GM23338 (cell line): ENCODE data around the gene RABGAP1L. TPM values are rescaled to one million over a fixed set of nuclear protein-coding genes. Genes with fewer than 3 reads are reported as not detected.

Source experiments
- ATAC-seq: fragments of 200-7000 bp; cut with Tn5 transposase; 3 replicates; pipeline ENCODE4 v1.9.1; 2020
- DNase-seq: peaks from one replicate; pipeline ENCODE4 v3.0.0-alpha.2; 2015; ENCODE audit warnings: low spot score
- H2AFZ ChIP-seq: fragments of 200-600 bp; sonication (generic); 2 replicates; pipeline ENCODE4 v1.8.0; 2016; ENCODE audit warnings: antibody characterized with exemption, mild to moderate bottlenecking, moderate library complexity
- H3F3A ChIP-seq: fragments of 200-600 bp; sonication (generic); replicated peaks from 2 replicates; pipeline ENCODE4 v1.8.0; 2017; ENCODE audit warnings: antibody characterized with exemption, mixed run types, low read depth
- H3K27ac ChIP-seq: fragments of 200-600 bp; sonication (generic); 2 replicates; pipeline ENCODE4 v1.6.1; 2016; ENCODE audit warnings: low read depth
- H3K27me3 ChIP-seq: fragments of 200-600 bp; sonication (generic); 2 replicates; pipeline ENCODE4 v1.8.0; 2016; ENCODE audit warnings: mild to moderate bottlenecking, mixed run types, moderate library complexity; ENCODE audit not compliant: insufficient read depth
- H3K36me3 ChIP-seq: fragments of 200-600 bp; sonication (generic); 2 replicates; pipeline ENCODE4 v1.8.0; 2016; ENCODE audit warnings: mild to moderate bottlenecking; ENCODE audit not compliant: insufficient read depth
- H3K4me1 ChIP-seq: fragments of 200-600 bp; sonication (generic); 2 replicates; pipeline ENCODE4 v1.8.0; 2016; ENCODE audit warnings: mild to moderate bottlenecking, moderate library complexity; ENCODE audit not compliant: insufficient read depth
- H3K4me2 ChIP-seq: fragments of 200-600 bp; sonication (generic); 2 replicates; pipeline ENCODE4 v1.7.1; 2017; ENCODE audit warnings: mixed run types
- H3K4me3 ChIP-seq: fragments of 200-600 bp; sonication (generic); 2 replicates; pipeline ENCODE4 v1.6.1; 2016; ENCODE audit warnings: mixed run types
- H3K79me2 ChIP-seq: fragments of 200-600 bp; sonication (generic); replicated peaks from 2 replicates; pipeline ENCODE4 v1.8.0; 2017; ENCODE audit warnings: mild to moderate bottlenecking; ENCODE audit not compliant: insufficient read depth
- H3K9me2 ChIP-seq: fragments of 200-600 bp; sonication (generic); 2 replicates; pipeline ENCODE4 v1.8.0; 2017; ENCODE audit not compliant: insufficient read depth
- H4K20me1 ChIP-seq: fragments of 200-600 bp; sonication (generic); replicated peaks from 2 replicates; pipeline ENCODE4 v1.8.0; 2017; ENCODE audit warnings: mild to moderate bottlenecking; ENCODE audit not compliant: insufficient read depth
- H3K27ac Mint-ChIP-seq: 2 replicates; pipeline ENCODE4 v1.8.0; 2020; ENCODE audit warnings: inconsistent platforms, mild to moderate bottlenecking, moderate library complexity, mixed read lengths
- H3K27me3 Mint-ChIP-seq: 3 replicates; pipeline ENCODE4 v1.8.0; 2022; ENCODE audit warnings: low read depth, mild to moderate bottlenecking, moderate library complexity, mixed read lengths, inconsistent platforms; ENCODE audit not compliant: insufficient read depth, poor library complexity
- H3K36me3 Mint-ChIP-seq: 3 replicates; pipeline ENCODE4 v1.8.0; 2021; ENCODE audit warnings: low read depth, mild to moderate bottlenecking, inconsistent platforms, moderate library complexity, mixed read lengths
- H3K4me1 Mint-ChIP-seq: 3 replicates; pipeline ENCODE4 v1.8.0; 2020; ENCODE audit warnings: mild to moderate bottlenecking, inconsistent platforms, mixed read lengths
- H3K4me3 Mint-ChIP-seq: 3 replicates; pipeline ENCODE4 v1.8.0; 2021; ENCODE audit warnings: moderate library complexity, mild to moderate bottlenecking, inconsistent platforms, mixed read lengths
- H3K9me3 Mint-ChIP-seq: 3 replicates; pipeline ENCODE4 v1.8.0; 2020; ENCODE audit warnings: moderate library complexity, mild to moderate bottlenecking, inconsistent platforms, mixed read lengths
- CREB1 ChIP-seq: fragments of 250-450 bp; sonication (Bioruptor Pico); IDR thresholded peaks from 2 replicates; pipeline ENCODE4 v1.5.0; 2020; ENCODE audit warnings: low read depth, mild to moderate bottlenecking, moderate library complexity
- ETS1 ChIP-seq: IDR thresholded peaks from 2 replicates; pipeline ENCODE4 v1.6.1; 2016; ENCODE audit warnings: antibody characterized with exemption
- EZH2 ChIP-seq: fragments of 200-600 bp; sonication (generic); IDR thresholded peaks from one replicate; pipeline ENCODE4 v1.8.0; 2017; ENCODE audit warnings: antibody characterized with exemption, mild to moderate bottlenecking, low read depth; ENCODE audit not compliant: unreplicated experiment
- EZH2phosphoT487 ChIP-seq: fragments of 200-600 bp; sonication (generic); IDR thresholded peaks from one replicate; pipeline ENCODE4 v1.8.1; 2018; ENCODE audit warnings: antibody characterized with exemption; ENCODE audit not compliant: unreplicated experiment
- JUNB ChIP-seq: IDR thresholded peaks from one replicate; pipeline ENCODE4 v1.6.1; 2016; ENCODE audit warnings: antibody characterized with exemption; ENCODE audit not compliant: unreplicated experiment
- NANOG ChIP-seq: IDR thresholded peaks from 2 replicates; pipeline ENCODE4 v1.6.1; 2016; ENCODE audit warnings: antibody characterized with exemption, borderline replicate concordance
- POLR2AphosphoS5 ChIP-seq: IDR thresholded peaks from 2 replicates; pipeline ENCODE4 v1.6.1; 2016; ENCODE audit warnings: antibody characterized with exemption, low read depth
- STAT1 ChIP-seq: IDR thresholded peaks from one replicate; pipeline ENCODE4 v1.6.1; 2016; ENCODE audit warnings: antibody characterized with exemption; ENCODE audit not compliant: unreplicated experiment
- ZNF114 ChIP-seq: fragments of 250-450 bp; sonication (Bioruptor Pico); IDR thresholded peaks from 2 replicates; pipeline ENCODE4 v1.5.0; 2020; ENCODE audit warnings: mild to moderate bottlenecking, moderate library complexity
- ZNF331 ChIP-seq: fragments of 250-450 bp; sonication (Bioruptor Pico); IDR thresholded peaks from 2 replicates; pipeline ENCODE4 v1.5.0; 2020; ENCODE audit warnings: low read depth, mild to moderate bottlenecking, moderate library complexity
- polyA plus RNA-seq: library from polyadenylated mRNA; unstranded; fragments of >200 nt; fragmentation: Nextera tagmentation; extraction: Ambion mirVana; gene quantifications from 2 replicates; pipeline ENCODE4 v1.2.1, GENCODE V29; 2016
- total RNA-seq: library from RNA; depleted of rRNA; stranded (reverse); fragments of >200 nt; shearing (Covaris generic); gene quantifications from 2 replicates; pipeline ENCODE4 v1.2.3, GENCODE V29; 2014
- TF ChIP-seq, protein P1 (sequence below): fragments of 250-450 bp; sonication (Bioruptor Pico); IDR thresholded peaks from 2 replicates; pipeline ENCODE4 v1.5.0; 2020; ENCODE audit warnings: mild to moderate bottlenecking, moderate library complexity
- TF ChIP-seq, protein P2 (sequence below), 2 experiments: fragments of 200-600 bp in 1 of 2; sonication (generic) in 1 of 2; conservative IDR thresholded peaks; 2 replicates each; pipeline versions ENCODE4 v1.5.1 to v1.6.1; 2016 to 2017; ENCODE audit warnings: antibody characterized with exemption in 2 of 2, low read depth in 2 of 2, mild to moderate bottlenecking in 2 of 2, moderate library complexity in 1 of 2

RABGAP1L gene
- total and polyA plus RNA-seq, 2 experiments from 2014 or later, result 83.2 to 136 TPM

- H3K4me1 Mint-ChIP-seq, result no peaks in the 10 kb centered on the region
- Histone ChIP-seq H4K20me1 (no peaks in the 10 kb centered on the region), H3K79me2 (no peaks in the 10 kb centered on the region), H3F3A (no peaks in the 10 kb centered on the region), H3K36me3 (peaks cover 9% of the 10 kb centered on the region; the same call in 1 of the 2 replicates), H3K27ac (no peak overlapping the region), H3K4me1 (no peaks in the 10 kb centered on the region), H3K27me3 (no peaks in the 10 kb centered on the region), H3K4me2 (no peak overlapping the region), H3K4me3 (no peak overlapping the region), H3K9me2 (peaks cover 2% of the 10 kb centered on the region; the same call in 1 of the 2 replicates), H2AFZ (no peak overlapping the region)
- no peak overlapping the region for H3K27ac Mint-ChIP-seq
- H3K9me3 Mint-ChIP-seq, result peaks cover 43% of the 10 kb centered on the region
- DNase-seq (no peak), ATAC-seq (no peak)
- H3K4me3 Mint-ChIP-seq, result no peak overlapping the region
- no peak for TF ChIP-seq ZNF331 (CRISPR knock-in tag)
- no peak for TF ChIP-seq EZH2
- TF ChIP-seq ETS1, result no peak
- no peak for TF ChIP-seq NANOG
- no peak for TF ChIP-seq POLR2AphosphoS5
- TF ChIP-seq ZNF114 (CRISPR knock-in tag), result no peak
- TF ChIP-seq JUNB, result no peak
- TF ChIP-seq, protein P1, sequence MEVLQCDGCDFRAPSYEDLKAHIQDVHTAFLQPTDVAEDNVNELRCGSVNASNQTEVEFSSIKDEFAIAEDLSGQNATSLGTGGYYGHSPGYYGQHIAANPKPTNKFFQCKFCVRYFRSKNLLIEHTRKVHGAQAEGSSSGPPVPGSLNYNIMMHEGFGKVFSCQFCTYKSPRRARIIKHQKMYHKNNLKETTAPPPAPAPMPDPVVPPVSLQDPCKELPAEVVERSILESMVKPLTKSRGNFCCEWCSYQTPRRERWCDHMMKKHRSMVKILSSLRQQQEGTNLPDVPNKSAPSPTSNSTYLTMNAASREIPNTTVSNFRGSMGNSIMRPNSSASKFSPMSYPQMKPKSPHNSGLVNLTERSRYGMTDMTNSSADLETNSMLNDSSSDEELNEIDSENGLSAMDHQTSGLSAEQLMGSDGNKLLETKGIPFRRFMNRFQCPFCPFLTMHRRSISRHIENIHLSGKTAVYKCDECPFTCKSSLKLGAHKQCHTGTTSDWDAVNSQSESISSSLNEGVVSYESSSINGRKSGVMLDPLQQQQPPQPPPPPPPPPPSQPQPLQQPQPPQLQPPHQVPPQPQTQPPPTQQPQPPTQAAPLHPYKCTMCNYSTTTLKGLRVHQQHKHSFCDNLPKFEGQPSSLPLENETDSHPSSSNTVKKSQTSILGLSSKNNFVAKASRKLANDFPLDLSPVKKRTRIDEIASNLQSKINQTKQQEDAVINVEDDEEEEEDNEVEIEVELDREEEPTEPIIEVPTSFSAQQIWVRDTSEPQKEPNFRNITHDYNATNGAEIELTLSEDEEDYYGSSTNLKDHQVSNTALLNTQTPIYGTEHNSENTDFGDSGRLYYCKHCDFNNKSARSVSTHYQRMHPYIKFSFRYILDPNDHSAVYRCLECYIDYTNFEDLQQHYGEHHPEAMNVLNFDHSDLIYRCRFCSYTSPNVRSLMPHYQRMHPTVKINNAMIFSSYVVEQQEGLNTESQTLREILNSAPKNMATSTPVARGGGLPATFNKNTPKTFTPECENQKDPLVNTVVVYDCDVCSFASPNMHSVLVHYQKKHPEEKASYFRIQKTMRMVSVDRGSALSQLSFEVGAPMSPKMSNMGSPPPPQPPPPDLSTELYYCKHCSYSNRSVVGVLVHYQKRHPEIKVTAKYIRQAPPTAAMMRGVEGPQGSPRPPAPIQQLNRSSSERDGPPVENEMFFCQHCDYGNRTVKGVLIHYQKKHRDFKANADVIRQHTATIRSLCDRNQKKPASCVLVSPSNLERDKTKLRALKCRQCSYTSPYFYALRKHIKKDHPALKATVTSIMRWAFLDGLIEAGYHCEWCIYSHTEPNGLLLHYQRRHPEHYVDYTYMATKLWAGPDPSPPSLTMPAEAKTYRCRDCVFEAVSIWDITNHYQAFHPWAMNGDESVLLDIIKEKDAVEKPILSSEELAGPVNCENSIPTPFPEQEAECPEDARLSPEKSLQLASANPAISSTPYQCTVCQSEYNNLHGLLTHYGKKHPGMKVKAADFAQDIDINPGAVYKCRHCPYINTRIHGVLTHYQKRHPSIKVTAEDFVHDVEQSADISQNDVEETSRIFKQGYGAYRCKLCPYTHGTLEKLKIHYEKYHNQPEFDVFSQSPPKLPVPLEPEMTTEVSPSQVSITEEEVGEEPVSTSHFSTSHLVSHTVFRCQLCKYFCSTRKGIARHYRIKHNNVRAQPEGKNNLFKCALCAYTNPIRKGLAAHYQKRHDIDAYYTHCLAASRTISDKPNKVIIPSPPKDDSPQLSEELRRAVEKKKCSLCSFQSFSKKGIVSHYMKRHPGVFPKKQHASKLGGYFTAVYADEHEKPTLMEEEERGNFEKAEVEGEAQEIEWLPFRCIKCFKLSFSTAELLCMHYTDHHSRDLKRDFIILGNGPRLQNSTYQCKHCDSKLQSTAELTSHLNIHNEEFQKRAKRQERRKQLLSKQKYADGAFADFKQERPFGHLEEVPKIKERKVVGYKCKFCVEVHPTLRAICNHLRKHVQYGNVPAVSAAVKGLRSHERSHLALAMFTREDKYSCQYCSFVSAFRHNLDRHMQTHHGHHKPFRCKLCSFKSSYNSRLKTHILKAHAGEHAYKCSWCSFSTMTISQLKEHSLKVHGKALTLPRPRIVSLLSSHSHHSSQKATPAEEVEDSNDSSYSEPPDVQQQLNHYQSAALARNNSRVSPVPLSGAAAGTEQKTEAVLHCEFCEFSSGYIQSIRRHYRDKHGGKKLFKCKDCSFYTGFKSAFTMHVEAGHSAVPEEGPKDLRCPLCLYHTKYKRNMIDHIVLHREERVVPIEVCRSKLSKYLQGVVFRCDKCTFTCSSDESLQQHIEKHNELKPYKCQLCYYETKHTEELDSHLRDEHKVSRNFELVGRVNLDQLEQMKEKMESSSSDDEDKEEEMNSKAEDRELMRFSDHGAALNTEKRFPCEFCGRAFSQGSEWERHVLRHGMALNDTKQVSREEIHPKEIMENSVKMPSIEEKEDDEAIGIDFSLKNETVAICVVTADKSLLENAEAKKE (CRISPR knock-in tag), result no peak
- TF ChIP-seq EZH2phosphoT487, result no peak
- TF ChIP-seq, protein P2, sequence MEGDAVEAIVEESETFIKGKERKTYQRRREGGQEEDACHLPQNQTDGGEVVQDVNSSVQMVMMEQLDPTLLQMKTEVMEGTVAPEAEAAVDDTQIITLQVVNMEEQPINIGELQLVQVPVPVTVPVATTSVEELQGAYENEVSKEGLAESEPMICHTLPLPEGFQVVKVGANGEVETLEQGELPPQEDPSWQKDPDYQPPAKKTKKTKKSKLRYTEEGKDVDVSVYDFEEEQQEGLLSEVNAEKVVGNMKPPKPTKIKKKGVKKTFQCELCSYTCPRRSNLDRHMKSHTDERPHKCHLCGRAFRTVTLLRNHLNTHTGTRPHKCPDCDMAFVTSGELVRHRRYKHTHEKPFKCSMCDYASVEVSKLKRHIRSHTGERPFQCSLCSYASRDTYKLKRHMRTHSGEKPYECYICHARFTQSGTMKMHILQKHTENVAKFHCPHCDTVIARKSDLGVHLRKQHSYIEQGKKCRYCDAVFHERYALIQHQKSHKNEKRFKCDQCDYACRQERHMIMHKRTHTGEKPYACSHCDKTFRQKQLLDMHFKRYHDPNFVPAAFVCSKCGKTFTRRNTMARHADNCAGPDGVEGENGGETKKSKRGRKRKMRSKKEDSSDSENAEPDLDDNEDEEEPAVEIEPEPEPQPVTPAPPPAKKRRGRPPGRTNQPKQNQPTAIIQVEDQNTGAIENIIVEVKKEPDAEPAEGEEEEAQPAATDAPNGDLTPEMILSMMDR (conservative IDR thresholded peaks at IDR 0.05; ENCODE audit: low read depth in 2 of 2), result no peak
- TF ChIP-seq STAT1, result no peak
- TF ChIP-seq CREB1 (CRISPR knock-in tag), result no peak
- peaks cover 36% of the 10 kb centered on the region for H3K36me3 Mint-ChIP-seq
- no peaks in the 10 kb centered on the region for H3K27me3 Mint-ChIP-seq
These were observed 167.0 kb downstream of the RABGAP1L start for GRCh38 chr1:174326278-174326677.
